Uterus (tissue), 4 donors: Measurements from ENCODE around the gene PKD2. TPM values are rescaled to one million over a fixed set of nuclear protein-coding genes. Genes with fewer than 3 reads are reported as not detected.
A peak's percentile ranks its signal among the peaks of the same experiment; 100 is the strongest.

ENCODE experiments used
- DNase-seq, 2 donors: peaks; one replicate each; pipeline ENCODE4 v3.0.0-alpha.2; 2019 to 2020
- H3K27ac ChIP-seq, 2 donors: fragments of 200-600 bp; sonication (generic); 1 replicate in 1 of 2; 2 replicates in 1 of 2; pipeline ENCODE4 v1.5.1; 2016 to 2018
- H3K27me3 ChIP-seq, 2 donors: fragments of 200-600 bp; sonication (generic); one replicate each; pipeline ENCODE4 v1.5.1; 2018 to 2019; ENCODE audit warnings: control low read depth in 1 of 2
- H3K36me3 ChIP-seq, 2 donors: fragments of 200-600 bp; sonication (generic); one replicate each; pipeline ENCODE4 v1.5.1; 2019; ENCODE audit warnings: control low read depth in 1 of 2
- H3K4me1 ChIP-seq, 2 donors: fragments of 200-600 bp; sonication (generic); one replicate each; pipeline ENCODE4 v1.5.1; 2018 to 2019; ENCODE audit warnings: control low read depth in 1 of 2
- H3K4me3 ChIP-seq, 2 donors: fragments of 200-600 bp; sonication (generic); 1 replicate in 1 of 2; 2 replicates in 1 of 2; pipeline ENCODE4 v1.5.1; 2018 to 2019; ENCODE audit warnings: mild to moderate bottlenecking in 1 of 2
- H3K9me3 ChIP-seq, 2 donors: fragments of 200-600 bp; sonication (generic); one replicate each; pipeline ENCODE4 v1.5.1; 2019; ENCODE audit warnings: control low read depth in 1 of 2
- CTCF ChIP-seq, 4 experiments: fragments of 200-600 bp in 2 of 4; fragments of 450-650 bp in 2 of 4; sonication (generic) in 2 of 4; IDR thresholded peaks; one replicate each; pipeline ENCODE4 v1.5.1; 2016 to 2019; ENCODE audit warnings: antibody characterized with exemption in 4 of 4, mild to moderate bottlenecking in 2 of 4, moderate library complexity in 1 of 4
- POLR2A ChIP-seq, 2 donors: fragments of 450-650 bp; IDR thresholded peaks; one replicate each; pipeline ENCODE4 v1.6.1; 2016; ENCODE audit warnings: antibody characterized with exemption in 2 of 2, mild to moderate bottlenecking in 1 of 2, moderate library complexity in 1 of 2
- intact Hi-C: fragments of 100-400 bp; cut with DNase I; formaldehyde crosslinking; loops from one replicate; pipeline ENCODE4 v1.15.1; 2023; ENCODE audit warnings: low total_unique reads
- total RNA-seq, 4 donors: library from RNA; depleted of rRNA in 3 of 4; stranded (reverse); fragments of >200 nt in 3 of 4; gene quantifications; one replicate each; pipeline versions ENCODE4 v1.1.0 to v1.2.4, GENCODE V29; 2014 to 2023
- donor health status: DM: yes; HTN: yes; CAD: no.

The PKD2 gene
- total RNA-seq, 4 donors from 2014 or later: 129 to 190 (median 134) TPM

GRCh38 chr4:88030565-88031310 lies 23.3 kb downstream of the PKD2 start:
- no peak overlapping the region for H3K27ac ChIP-seq
- TF ChIP-seq POLR2A (IDR thresholded peaks at IDR 0.05) (no peak), CTCF (IDR thresholded peaks at IDR 0.05) (no peak)
- H3K4me1 ChIP-seq: peaks cover 0 to 4% of the 10 kb centered on the region in 2 donors
- no peaks in the 10 kb centered on the region for H3K27me3 ChIP-seq
- H3K4me3 ChIP-seq: no peak overlapping the region
- peaks cover 0 to 4% of the 10 kb centered on the region in 2 donors for H3K9me3 ChIP-seq
- H3K36me3 ChIP-seq: no peaks in the 10 kb centered on the region
- DNase-seq: no peak
- intact Hi-C loops: loop anchor here (10.0 kb wide), 1 partner anchor 184 kb away; no protein-coding TSS in a partner anchor

- no peaks in the 10 kb centered on the region for H3K27me3 ChIP-seq
- DNase-seq: peak in 1 of 2 donors; percentile 48
- peaks cover 0 to 4% of the 10 kb centered on the region in 2 donors for H3K4me1 ChIP-seq
- H3K9me3 ChIP-seq: no peaks in the 10 kb centered on the region
- H3K4me3 ChIP-seq: no peak overlapping the region
- no peaks in the 10 kb centered on the region for H3K36me3 ChIP-seq
- TF ChIP-seq POLR2A (IDR thresholded peaks at IDR 0.05) (no peak), CTCF (IDR thresholded peaks at IDR 0.05) (peak; percentile 61 to 66 (median 62))
- no peak overlapping the region for H3K27ac ChIP-seq
- intact Hi-C loops: loop anchor here (10.0 kb wide), 1 partner anchor 181 kb away; no protein-coding TSS in a partner anchor
These were observed 25.9 kb downstream of the PKD2 start for GRCh38 chr4:88033309-88033708.

- Histone ChIP-seq H3K36me3 (no peaks in the 10 kb centered on the region), H3K4me3 (no peak overlapping the region), H3K9me3 (no peaks in the 10 kb centered on the region), H3K4me1 (peaks cover 0 to 4% of the 10 kb centered on the region in 2 donors), H3K27ac (no peak overlapping the region), H3K27me3 (no peaks in the 10 kb centered on the region)
- intact Hi-C loops: loop anchor here (10.0 kb wide), 1 partner anchor 180 kb away; no protein-coding TSS in a partner anchor
- no peak for DNase-seq
- TF ChIP-seq CTCF (IDR thresholded peaks at IDR 0.05) (no peak), POLR2A (IDR thresholded peaks at IDR 0.05) (no peak)
These were observed 27.9 kb downstream of the PKD2 start for GRCh38 chr4:88035292-88035691.

- Histone ChIP-seq H3K4me1 (no peaks in the 10 kb centered on the region), H3K4me3 (no peak overlapping the region), H3K36me3 (no peaks in the 10 kb centered on the region), H3K27ac (no peak overlapping the region), H3K27me3 (no peaks in the 10 kb centered on the region), H3K9me3 (no peaks in the 10 kb centered on the region)
- no peak for DNase-seq
- intact Hi-C loops: loop anchor here (10.0 kb wide), 1 partner anchor 177 kb away; no protein-coding TSS in a partner anchor
- TF ChIP-seq CTCF (IDR thresholded peaks at IDR 0.05): no peak
- TF ChIP-seq POLR2A (IDR thresholded peaks at IDR 0.05): no peak
These were observed 30.0 kb downstream of the PKD2 start for GRCh38 chr4:88037447-88037846.

- H3K4me3 ChIP-seq: no peak overlapping the region
- no peaks in the 10 kb centered on the region for H3K4me1 ChIP-seq
- no peaks in the 10 kb centered on the region for H3K36me3 ChIP-seq
- H3K9me3 ChIP-seq: no peaks in the 10 kb centered on the region
- DNase-seq: no peak
- TF ChIP-seq CTCF (IDR thresholded peaks at IDR 0.05) (no peak), POLR2A (IDR thresholded peaks at IDR 0.05) (no peak)
- no peaks in the 10 kb centered on the region for H3K27me3 ChIP-seq
- intact Hi-C loops: loop anchor here (10.0 kb wide), 1 partner anchor 177 kb away; no protein-coding TSS in a partner anchor
- no peak overlapping the region for H3K27ac ChIP-seq
These were observed 30.5 kb downstream of the PKD2 start for GRCh38 chr4:88037936-88038335.
